Measurements from ENCODE around the gene MANSC4. TPM values are rescaled to one million over a fixed set of nuclear protein-coding genes. Genes with fewer than 3 reads are reported as not detected.
A peak's percentile ranks its signal among the peaks of the same experiment; 100 is the strongest.

Gene MANSC4
- total and polyA plus RNA-seq, 9 of the 15 experiments (the other 6 are each of a cell fraction or from before 2014, with no cell fraction given): not detected

DNA sequence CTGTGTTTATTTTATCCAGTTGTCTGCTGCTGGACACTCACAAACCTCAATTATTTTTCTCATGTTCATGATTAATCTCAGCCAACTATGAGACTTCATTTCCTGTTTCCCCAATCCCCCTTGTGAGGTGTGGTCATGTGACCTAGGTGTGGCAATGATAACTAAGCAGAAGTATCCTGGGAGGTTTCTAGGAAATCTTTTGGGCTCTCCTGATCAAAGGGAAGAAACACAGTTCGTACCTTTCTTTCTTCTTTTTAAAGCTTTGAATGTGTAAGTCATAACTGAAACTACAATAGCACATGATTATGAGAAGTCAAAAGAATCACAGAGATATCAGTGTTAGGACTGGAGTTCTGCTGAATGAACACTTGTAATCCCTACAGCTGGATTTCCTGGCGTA lies 34.4 kb upstream of the MANSC4 start (continued):
- TF ChIP-seq USF2 (CRISPR knock-in tag; IDR thresholded peaks at IDR 0.05) (peak; percentile 67), TOE1 (IDR thresholded peaks at IDR 0.05; ENCODE audit: borderline replicate concordance) (peak; percentile 85; the same call in 1 of the 2 replicates), TOE1 (CRISPR knock-in tag; IDR thresholded peaks at IDR 0.05; ENCODE audit: borderline replicate concordance, low read depth) (no peak), TAF1 (IDR thresholded peaks at IDR 0.05; ENCODE audit: control insufficient read depth, extremely low read depth, insufficient read depth, low read length, severe bottlenecking) (no peak), RAD51 (IDR thresholded peaks at IDR 0.05; ENCODE audit: borderline replicate concordance, low read depth) (peak; percentile 81)
- TF ChIP-seq, protein P1, sequence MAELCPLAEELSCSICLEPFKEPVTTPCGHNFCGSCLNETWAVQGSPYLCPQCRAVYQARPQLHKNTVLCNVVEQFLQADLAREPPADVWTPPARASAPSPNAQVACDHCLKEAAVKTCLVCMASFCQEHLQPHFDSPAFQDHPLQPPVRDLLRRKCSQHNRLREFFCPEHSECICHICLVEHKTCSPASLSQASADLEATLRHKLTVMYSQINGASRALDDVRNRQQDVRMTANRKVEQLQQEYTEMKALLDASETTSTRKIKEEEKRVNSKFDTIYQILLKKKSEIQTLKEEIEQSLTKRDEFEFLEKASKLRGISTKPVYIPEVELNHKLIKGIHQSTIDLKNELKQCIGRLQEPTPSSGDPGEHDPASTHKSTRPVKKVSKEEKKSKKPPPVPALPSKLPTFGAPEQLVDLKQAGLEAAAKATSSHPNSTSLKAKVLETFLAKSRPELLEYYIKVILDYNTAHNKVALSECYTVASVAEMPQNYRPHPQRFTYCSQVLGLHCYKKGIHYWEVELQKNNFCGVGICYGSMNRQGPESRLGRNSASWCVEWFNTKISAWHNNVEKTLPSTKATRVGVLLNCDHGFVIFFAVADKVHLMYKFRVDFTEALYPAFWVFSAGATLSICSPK (IDR thresholded peaks at IDR 0.05; ENCODE audit: borderline replicate concordance): no peak

- 35% methylated on average over 6 of the region's 6 CpGs for WGBS (ENCODE audit: insufficient coverage, low coverage, missing lambda C conversion rate)
- no peak overlapping the region for H3K27ac ChIP-seq (ENCODE audit: extremely low read depth, low read depth, low read length)
- no peaks in the 10 kb centered on the region for H3K4me1 ChIP-seq (replicated peaks in 1 of 2; ENCODE audit: control insufficient read depth in 2 of 2, insufficient read depth in 2 of 2, low read length in 2 of 2)
- H3K9ac ChIP-seq (ENCODE audit: insufficient read depth in 1 of 2, low read depth in 2 of 2, low read length in 2 of 2): no peak overlapping the region
- in situ Hi-C loops (cut with MboI) (no loop called here), intact Hi-C loops (cut with micrococcal nuclease) (no loop called here)
- ChIA-PET CTCF (ENCODE audit: low intra/inter-chr PET ratio) (interaction anchor here (1.5 kb wide), 1 partner anchor 9 kb away, joined by 5 read pairs; no protein-coding TSS in a partner anchor), POLR2A (no interaction called here)
- no peaks in the 10 kb centered on the region for H3K9me3 ChIP-seq (replicated peaks; ENCODE audit: control insufficient read depth, insufficient read depth, low read depth, low read length)
- H4K20me1 ChIP-seq (replicated peaks; ENCODE audit: control insufficient read depth, insufficient read depth, low read length): no peaks in the 10 kb centered on the region
- FAIRE-seq (no peak), ATAC-seq (no peak), DNase-seq (ENCODE audit: extremely low read depth in 1 of 4, low spot score in 3 of 4) (no peak)
- H3K9me1 ChIP-seq (ENCODE audit: control insufficient read depth, insufficient read depth, low read length): no peaks in the 10 kb centered on the region
- H3K36me3 ChIP-seq (ENCODE audit: control insufficient read depth, insufficient read depth, low read length): no peaks in the 10 kb centered on the region
- H3K79me2 ChIP-seq (ENCODE audit: control insufficient read depth, insufficient read depth, low read length): no peaks in the 10 kb centered on the region
- no peak overlapping the region for H3K4me2 ChIP-seq (ENCODE audit: insufficient read depth, low read length)
- no TSS peak for BruUV-seq (replicated peaks)
- peaks cover 0 to 4% of the 10 kb centered on the region in 2 experiments; a peak in 2 of 5 replicates for H3K27me3 ChIP-seq (ENCODE audit: control insufficient read depth in 2 of 2, insufficient read depth in 2 of 2, low read length in 2 of 2)
- H3K4me3 ChIP-seq: no peak overlapping the region
- no peak overlapping the region for H2AFZ ChIP-seq (ENCODE audit: low read depth, low read length)
- TF ChIP-seq ZNF668 (CRISPR knock-in tag; IDR thresholded peaks at IDR 0.05) (no peak), BHLHE40 (IDR thresholded peaks at IDR 0.05; ENCODE audit: low read length) (no peak), KHSRP (IDR thresholded peaks at IDR 0.05) (no peak), POU5F1 (IDR thresholded peaks at IDR 0.05; ENCODE audit: borderline replicate concordance, low read depth, low read length, partially characterized antibody) (no peak), MTA2 (IDR thresholded peaks at IDR 0.05; ENCODE audit: low read depth) (no peak), ELF1 (tag; IDR thresholded peaks at IDR 0.05) (no peak)
Measured at GRCh38 chr12:27812502-27812901, 32.5 kb upstream of the MANSC4 start.

Data from K562 (cell line).